Osteoblast (primary cell): ENCODE data around the gene ALDH6A1. TPM values are rescaled to one million over a fixed set of nuclear protein-coding genes. Genes with fewer than 3 reads are reported as not detected.

Experiments
- DNase-seq: peaks from one replicate; pipeline ENCODE4 v3.0.0; 2011; ENCODE audit warnings: low spot score, mixed read lengths; ENCODE audit not compliant: insufficient read length; ENCODE audit errors: missing footprints
- H2AFZ ChIP-seq: 2 replicates; pipeline ENCODE4 v1.6.0; 2011; ENCODE audit warnings: mild to moderate bottlenecking, low read length
- H3K27ac ChIP-seq: 2 replicates; pipeline ENCODE4 v1.5.1; 2011; ENCODE audit warnings: mild to moderate bottlenecking, low read depth, low read length, moderate library complexity
- H3K27me3 ChIP-seq: 2 replicates; pipeline ENCODE4 v1.6.0; 2012; ENCODE audit warnings: mild to moderate bottlenecking, control low read depth, inconsistent platforms, low read length, moderate library complexity; ENCODE audit not compliant: insufficient read depth
- H3K36me3 ChIP-seq: 2 replicates; pipeline ENCODE4 v1.5.1; 2011; ENCODE audit warnings: mild to moderate bottlenecking, low read length, control low read depth, moderate library complexity; ENCODE audit not compliant: insufficient read depth
- H3K4me1 ChIP-seq: 2 replicates; pipeline ENCODE4 v1.5.1; 2011; ENCODE audit warnings: mild to moderate bottlenecking, low read length, control low read depth, moderate library complexity; ENCODE audit not compliant: insufficient read depth
- H3K4me2 ChIP-seq: 2 replicates; pipeline ENCODE4 v1.6.0; 2011; ENCODE audit warnings: mild to moderate bottlenecking, low read length; ENCODE audit not compliant: insufficient read depth
- H3K4me3 ChIP-seq: fragments of 200-600 bp; sonication (generic); 3 replicates; pipeline ENCODE4 v1.5.1; 2012; ENCODE audit warnings: mild to moderate bottlenecking, low read length, inconsistent platforms; ENCODE audit not compliant: insufficient read depth
- H3K79me2 ChIP-seq: 2 replicates; pipeline ENCODE4 v1.6.0; 2012; ENCODE audit warnings: mild to moderate bottlenecking, low read length, control low read depth, inconsistent platforms; ENCODE audit not compliant: insufficient read depth
- H3K9me3 ChIP-seq: 2 replicates; pipeline ENCODE4 v1.5.1; 2011; ENCODE audit warnings: low read depth, low read length, control low read depth
- H4K20me1 ChIP-seq: 2 replicates; pipeline ENCODE4 v1.6.0; 2012; ENCODE audit warnings: mild to moderate bottlenecking, low read length, control low read depth; ENCODE audit not compliant: insufficient read depth
- total RNA-seq: library from RNA; depleted of rRNA; stranded (reverse); fragments of >200 nt; gene quantifications from 2 replicates; pipeline ENCODE4 v1.2.3, GENCODE V29; 2012
- TF ChIP-seq, protein P1 (sequence below): IDR thresholded peaks from 2 replicates; pipeline ENCODE4 v1.5.1; 2011; ENCODE audit warnings: mild to moderate bottlenecking, low read depth, low read length, moderate library complexity; ENCODE audit errors: extremely low read depth

The ALDH6A1 gene
- total RNA-seq, 1 donor: 31.5 TPM

DNA sequence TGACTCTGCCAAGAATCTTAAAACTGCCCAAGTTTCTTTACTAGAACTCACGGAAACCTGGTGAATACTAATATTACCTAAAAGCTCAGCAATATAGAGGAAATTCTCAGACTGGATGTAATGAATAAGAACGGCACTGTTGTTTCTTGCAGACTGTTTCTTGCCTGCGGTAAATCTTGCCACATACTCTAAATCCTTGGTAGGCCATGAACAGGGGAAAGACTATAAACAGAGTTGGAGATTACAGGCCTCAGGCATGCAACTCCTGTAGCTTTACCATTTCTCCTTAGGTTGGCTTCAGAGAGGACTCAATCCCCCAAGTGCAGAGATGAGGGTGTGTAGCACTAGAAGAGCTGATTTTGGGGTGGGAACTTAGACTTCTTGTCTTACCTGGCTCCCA, 1.1 kb downstream of the ALDH6A1 start:
- peaks cover 18% of the 10 kb centered on the region for H3K79me2 ChIP-seq
- H3K27me3 ChIP-seq: no peaks in the 10 kb centered on the region
- H4K20me1 ChIP-seq: no peaks in the 10 kb centered on the region
- TF ChIP-seq, protein P1, sequence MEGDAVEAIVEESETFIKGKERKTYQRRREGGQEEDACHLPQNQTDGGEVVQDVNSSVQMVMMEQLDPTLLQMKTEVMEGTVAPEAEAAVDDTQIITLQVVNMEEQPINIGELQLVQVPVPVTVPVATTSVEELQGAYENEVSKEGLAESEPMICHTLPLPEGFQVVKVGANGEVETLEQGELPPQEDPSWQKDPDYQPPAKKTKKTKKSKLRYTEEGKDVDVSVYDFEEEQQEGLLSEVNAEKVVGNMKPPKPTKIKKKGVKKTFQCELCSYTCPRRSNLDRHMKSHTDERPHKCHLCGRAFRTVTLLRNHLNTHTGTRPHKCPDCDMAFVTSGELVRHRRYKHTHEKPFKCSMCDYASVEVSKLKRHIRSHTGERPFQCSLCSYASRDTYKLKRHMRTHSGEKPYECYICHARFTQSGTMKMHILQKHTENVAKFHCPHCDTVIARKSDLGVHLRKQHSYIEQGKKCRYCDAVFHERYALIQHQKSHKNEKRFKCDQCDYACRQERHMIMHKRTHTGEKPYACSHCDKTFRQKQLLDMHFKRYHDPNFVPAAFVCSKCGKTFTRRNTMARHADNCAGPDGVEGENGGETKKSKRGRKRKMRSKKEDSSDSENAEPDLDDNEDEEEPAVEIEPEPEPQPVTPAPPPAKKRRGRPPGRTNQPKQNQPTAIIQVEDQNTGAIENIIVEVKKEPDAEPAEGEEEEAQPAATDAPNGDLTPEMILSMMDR: no peak
- H3K4me1 ChIP-seq: peaks cover 22% of the 10 kb centered on the region
- H3K4me2 ChIP-seq: peak overlapping the region; percentile 100
- peak overlapping the region; percentile 73 for H3K27ac ChIP-seq
- DNase-seq: peak; percentile 36
- no peaks in the 10 kb centered on the region for H3K9me3 ChIP-seq
- H2AFZ ChIP-seq: peak overlapping the region; percentile 98
- H3K36me3 ChIP-seq: peaks cover 2% of the 10 kb centered on the region
- H3K4me3 ChIP-seq: peak overlapping the region; percentile 96

- no peak overlapping the region for H3K4me2 ChIP-seq
- H3K79me2 ChIP-seq: peaks cover 16% of the 10 kb centered on the region
- H3K27ac ChIP-seq: no peak overlapping the region
- peaks cover 22% of the 10 kb centered on the region for H3K4me1 ChIP-seq
- TF ChIP-seq, protein P1: no peak
- H3K36me3 ChIP-seq: peaks cover 2% of the 10 kb centered on the region
- H3K27me3 ChIP-seq: no peaks in the 10 kb centered on the region
- no peak for DNase-seq
- H3K4me3 ChIP-seq: no peak overlapping the region
- H2AFZ ChIP-seq: no peak overlapping the region
- no peaks in the 10 kb centered on the region for H3K9me3 ChIP-seq
- H4K20me1 ChIP-seq: no peaks in the 10 kb centered on the region
These were observed 2.8 kb downstream of the ALDH6A1 start for GRCh38 chr14:74081491-74081890.

- Histone ChIP-seq H3K9me3 (no peaks in the 10 kb centered on the region), H3K4me1 (peaks cover 22% of the 10 kb centered on the region), H3K4me3 (no peak overlapping the region), H3K79me2 (peaks cover 10% of the 10 kb centered on the region), H3K4me2 (no peak overlapping the region), H2AFZ (no peak overlapping the region), H3K27ac (no peak overlapping the region), H3K36me3 (peaks cover 2% of the 10 kb centered on the region), H4K20me1 (no peaks in the 10 kb centered on the region), H3K27me3 (no peaks in the 10 kb centered on the region)
- TF ChIP-seq, protein P1: no peak
- no peak for DNase-seq
These were observed 3.3 kb downstream of the ALDH6A1 start for GRCh38 chr14:74080820-74081460.

- no peak overlapping the region for H3K4me2 ChIP-seq
- no peaks in the 10 kb centered on the region for H3K9me3 ChIP-seq
- H3K36me3 ChIP-seq: peaks cover 5% of the 10 kb centered on the region
- no peak overlapping the region for H3K4me3 ChIP-seq
- no peaks in the 10 kb centered on the region for H3K79me2 ChIP-seq
- H4K20me1 ChIP-seq: no peaks in the 10 kb centered on the region
- TF ChIP-seq, protein P1: no peak
- DNase-seq: no peak
- H2AFZ ChIP-seq: no peak overlapping the region
- H3K27me3 ChIP-seq: no peaks in the 10 kb centered on the region
- no peaks in the 10 kb centered on the region for H3K4me1 ChIP-seq
- H3K27ac ChIP-seq: no peak overlapping the region
These were observed 6.9 kb downstream of the ALDH6A1 start for GRCh38 chr14:74077401-74077800.
